Chondrocyte (in vitro differentiated cells): ENCODE measurements around the gene RAC2. TPM values are rescaled to one million over a fixed set of nuclear protein-coding genes. Genes with fewer than 3 reads are reported as not detected.

Experiments used
- DNase-seq: peaks from one replicate; pipeline ENCODE4 v3.0.0; 2021; ENCODE audit warnings: mixed read lengths, low spot score
- H3K27ac Mint-ChIP-seq: one replicate; pipeline ENCODE4 v1.8.0; 2021; ENCODE audit warnings: mild to moderate bottlenecking, moderate library complexity, mixed read lengths; ENCODE audit not compliant: unreplicated experiment
- H3K27me3 Mint-ChIP-seq: 2 replicates; pipeline ENCODE4 v1.8.0; 2021; ENCODE audit warnings: low read depth, mixed read lengths
- H3K36me3 Mint-ChIP-seq: 2 replicates; pipeline ENCODE4 v1.8.0; 2021; ENCODE audit warnings: low read depth, mixed read lengths
- H3K4me1 Mint-ChIP-seq: 2 replicates; pipeline ENCODE4 v1.8.0; 2021; ENCODE audit warnings: low read depth, mild to moderate bottlenecking, mixed read lengths
- H3K4me3 Mint-ChIP-seq: one replicate; pipeline ENCODE4 v1.8.0; 2021; ENCODE audit warnings: mild to moderate bottlenecking, moderate library complexity, mixed read lengths; ENCODE audit not compliant: unreplicated experiment
- H3K9me3 Mint-ChIP-seq: 2 replicates; pipeline ENCODE4 v1.8.0; 2021; ENCODE audit warnings: low read depth, mixed read lengths
- total RNA-seq: library from RNA; stranded (reverse); gene quantifications from 3 replicates; pipeline ENCODE4 v1.2.1, GENCODE V29; 2021
- TF ChIP-seq, protein P1 (sequence below): fragments of 200-600 bp; sonication (generic); IDR thresholded peaks from 2 replicates; pipeline ENCODE4 v1.5.0; 2021; ENCODE audit warnings: antibody characterized with exemption, mild to moderate bottlenecking, moderate library complexity

The RAC2 gene
- total RNA-seq, 1 donor from 2014 or later, result 0.20 TPM

DNA sequence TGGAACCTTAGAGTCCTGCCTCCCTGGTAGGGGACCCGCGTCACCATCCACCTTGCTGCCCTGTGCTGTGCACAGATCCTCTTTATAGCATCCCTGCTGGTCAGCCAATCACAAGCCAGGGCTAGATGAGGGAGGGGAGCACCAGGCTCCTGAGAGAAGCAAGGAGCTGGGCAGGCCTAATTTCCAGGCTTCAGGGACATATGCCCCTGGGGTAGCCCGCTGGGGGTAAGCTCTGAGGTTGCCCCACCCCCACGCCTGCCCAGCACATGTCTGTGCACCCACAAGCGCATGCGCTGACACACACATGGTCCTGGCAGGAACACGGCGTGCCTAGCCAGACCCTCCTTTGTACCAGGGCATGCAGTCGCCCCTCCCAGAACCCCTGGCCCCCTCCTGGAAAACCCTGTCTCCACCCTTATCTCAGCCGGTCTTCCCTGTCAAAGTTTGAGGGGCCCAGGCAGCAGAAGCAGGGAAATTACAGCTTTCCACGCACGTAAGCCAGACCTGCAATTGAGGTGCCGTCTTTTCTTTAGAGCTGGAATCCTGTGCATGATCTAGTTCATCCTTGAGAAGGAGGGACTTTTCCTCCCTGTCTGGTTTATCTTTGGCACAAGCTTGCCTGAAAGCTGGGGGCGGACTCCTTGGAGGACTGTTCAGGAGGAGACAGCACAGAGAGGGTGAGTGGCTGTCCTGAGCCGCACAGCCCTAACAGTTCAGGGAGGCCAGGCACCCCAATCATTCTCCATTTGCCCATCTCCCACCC, 33.8 kb downstream of the RAC2 start:
- Mint-ChIP-seq H3K27ac (no peak overlapping the region), H3K9me3 (no peaks in the 10 kb centered on the region)

DNA sequence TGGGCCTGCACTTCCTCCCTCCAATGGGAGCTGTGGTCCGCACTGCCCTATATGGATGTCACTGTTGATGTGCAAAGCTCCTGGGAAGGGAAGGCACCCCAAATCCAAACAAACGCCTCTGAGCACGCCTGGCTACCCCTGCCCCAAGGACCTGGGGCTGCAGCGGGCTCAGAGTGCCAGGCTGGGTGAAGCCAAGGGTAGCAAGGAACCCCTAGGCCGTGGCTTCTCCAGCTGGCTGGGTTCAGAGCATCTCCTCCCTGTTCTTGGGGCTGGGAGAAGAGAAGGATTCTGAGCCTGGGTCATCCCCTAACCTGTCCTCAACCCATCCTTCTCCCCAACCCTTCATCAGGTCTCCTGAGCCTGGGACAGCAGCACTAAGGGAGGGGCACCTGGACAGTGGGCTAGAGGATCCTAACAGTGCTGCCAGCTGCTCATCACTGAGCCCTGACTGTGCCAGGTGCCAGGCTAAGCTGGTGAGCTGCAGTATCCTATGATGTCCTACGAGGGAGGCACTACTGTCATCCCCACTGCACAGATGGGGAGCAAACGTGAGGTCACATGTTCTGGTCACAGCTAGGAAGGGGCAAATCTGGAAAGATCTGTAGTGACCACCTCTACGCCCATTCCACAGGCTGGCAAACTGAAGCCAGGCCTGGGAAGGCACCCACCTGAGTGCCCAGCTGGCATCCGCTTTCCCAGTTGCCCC, 34.8 kb downstream of the RAC2 start:
- DNase-seq, result peak; percentile 44
- Mint-ChIP-seq H3K36me3 (no peaks in the 10 kb centered on the region), H3K27me3 (peaks cover 7% of the 10 kb centered on the region), H3K27ac (no peak overlapping the region), H3K4me1 (peaks cover 10% of the 10 kb centered on the region), H3K4me3 (no peak overlapping the region), H3K9me3 (no peaks in the 10 kb centered on the region)
- TF ChIP-seq, protein P1, sequence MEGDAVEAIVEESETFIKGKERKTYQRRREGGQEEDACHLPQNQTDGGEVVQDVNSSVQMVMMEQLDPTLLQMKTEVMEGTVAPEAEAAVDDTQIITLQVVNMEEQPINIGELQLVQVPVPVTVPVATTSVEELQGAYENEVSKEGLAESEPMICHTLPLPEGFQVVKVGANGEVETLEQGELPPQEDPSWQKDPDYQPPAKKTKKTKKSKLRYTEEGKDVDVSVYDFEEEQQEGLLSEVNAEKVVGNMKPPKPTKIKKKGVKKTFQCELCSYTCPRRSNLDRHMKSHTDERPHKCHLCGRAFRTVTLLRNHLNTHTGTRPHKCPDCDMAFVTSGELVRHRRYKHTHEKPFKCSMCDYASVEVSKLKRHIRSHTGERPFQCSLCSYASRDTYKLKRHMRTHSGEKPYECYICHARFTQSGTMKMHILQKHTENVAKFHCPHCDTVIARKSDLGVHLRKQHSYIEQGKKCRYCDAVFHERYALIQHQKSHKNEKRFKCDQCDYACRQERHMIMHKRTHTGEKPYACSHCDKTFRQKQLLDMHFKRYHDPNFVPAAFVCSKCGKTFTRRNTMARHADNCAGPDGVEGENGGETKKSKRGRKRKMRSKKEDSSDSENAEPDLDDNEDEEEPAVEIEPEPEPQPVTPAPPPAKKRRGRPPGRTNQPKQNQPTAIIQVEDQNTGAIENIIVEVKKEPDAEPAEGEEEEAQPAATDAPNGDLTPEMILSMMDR, result no peak

More for the DNA sequence above, 33.8 kb downstream of the RAC2 start:
- peaks cover 10% of the 10 kb centered on the region for H3K4me1 Mint-ChIP-seq
- peaks cover 11% of the 10 kb centered on the region for H3K27me3 Mint-ChIP-seq
- no peak overlapping the region for H3K4me3 Mint-ChIP-seq
- peak; percentile 84 for DNase-seq
- TF ChIP-seq, protein P1, result no peak
- H3K36me3 Mint-ChIP-seq, result no peaks in the 10 kb centered on the region

DNA sequence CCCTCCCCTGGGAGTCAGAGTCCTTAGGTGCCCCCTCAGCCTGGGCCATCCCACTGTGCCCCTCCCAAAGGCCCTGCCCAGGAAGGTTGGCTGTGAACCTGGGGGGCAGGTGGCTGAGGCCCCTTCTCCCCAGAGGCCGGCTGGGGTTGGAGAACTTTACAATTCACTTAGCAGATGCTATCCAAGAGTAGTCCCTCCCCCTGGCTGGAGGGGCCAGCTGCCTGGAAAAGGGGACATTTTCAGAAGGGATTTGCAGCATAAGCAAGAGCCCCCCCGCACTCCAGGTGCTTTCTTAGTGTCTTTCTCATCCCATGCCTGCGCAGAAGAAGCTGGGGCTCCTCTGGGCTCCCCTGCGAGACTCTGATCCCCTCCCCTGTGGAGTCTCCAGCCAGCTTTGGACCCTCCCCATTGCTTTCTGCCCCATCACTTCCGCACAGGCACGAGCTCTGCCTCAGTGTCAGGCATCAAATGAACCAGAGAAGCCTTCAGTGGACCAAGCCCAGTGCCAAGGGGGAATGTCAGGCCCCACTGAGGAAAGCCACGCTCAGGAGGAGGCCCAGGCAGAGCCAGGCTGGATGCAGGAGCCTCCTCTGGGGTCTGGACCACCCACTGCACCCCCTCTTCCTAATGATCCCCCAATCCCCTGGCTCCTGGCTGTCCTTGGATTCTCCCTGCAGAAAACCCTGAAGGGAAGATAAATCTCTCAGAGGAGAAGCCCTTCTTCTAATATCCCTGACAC, 35.5 kb downstream of the RAC2 start:
- Mint-ChIP-seq H3K36me3 (no peaks in the 10 kb centered on the region), H3K4me3 (no peak overlapping the region), H3K27ac (no peak overlapping the region), H3K27me3 (peaks cover 7% of the 10 kb centered on the region), H3K4me1 (peaks cover 10% of the 10 kb centered on the region), H3K9me3 (no peaks in the 10 kb centered on the region)
- TF ChIP-seq, protein P1, result no peak
- peak; percentile 60 for DNase-seq

DNA sequence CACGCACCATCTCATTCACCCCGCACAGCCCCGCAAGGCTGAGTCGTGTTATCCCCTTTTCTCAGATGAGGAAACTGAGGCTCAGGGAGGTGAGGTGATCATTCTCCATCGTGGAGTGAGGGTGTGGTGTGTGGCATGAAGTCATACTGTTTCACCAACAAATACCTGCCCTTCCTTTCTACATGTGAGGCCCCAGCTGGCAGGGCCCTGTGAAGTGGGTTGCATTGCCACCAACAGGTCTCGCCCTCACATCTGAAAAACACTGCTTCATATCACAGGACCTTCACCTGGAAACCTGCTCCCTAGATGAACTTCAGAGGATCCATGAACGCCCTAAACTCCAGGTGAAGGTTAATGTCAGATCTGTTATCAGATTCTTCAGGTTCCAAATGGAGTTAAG, 36.1 kb downstream of the RAC2 start:
- Mint-ChIP-seq H3K4me1 (peaks cover 10% of the 10 kb centered on the region), H3K27ac (no peak overlapping the region), H3K27me3 (peaks cover 7% of the 10 kb centered on the region), H3K9me3 (no peaks in the 10 kb centered on the region), H3K4me3 (no peak overlapping the region), H3K36me3 (no peaks in the 10 kb centered on the region)
- TF ChIP-seq, protein P1, result no peak
- DNase-seq, result no peak
